GM12864 (cell line): ENCODE measurements around the gene DONSON.

Experiments
- DNase-seq: peaks from one replicate; pipeline ENCODE4 v3.0.0-alpha.2; 2011; ENCODE audit warnings: low read depth
- H3K4me3 ChIP-seq: 2 replicates; pipeline ENCODE4 v1.5.1; 2011; ENCODE audit warnings: mild to moderate bottlenecking, low read depth, low read length, control low read depth
- CTCF ChIP-seq: IDR thresholded peaks from 2 replicates; pipeline ENCODE4 v1.5.1; 2011; ENCODE audit warnings: low read depth, mild to moderate bottlenecking, moderate library complexity, low read length, control low read depth, inconsistent platforms; ENCODE audit errors: missing control alignments

The DONSON gene

GRCh38 chr21:33554982-33555344, 33.5 kb downstream of the DONSON start:
- no peak for TF ChIP-seq CTCF
- no peak for DNase-seq
- no peak overlapping the region for H3K4me3 ChIP-seq

DNA sequence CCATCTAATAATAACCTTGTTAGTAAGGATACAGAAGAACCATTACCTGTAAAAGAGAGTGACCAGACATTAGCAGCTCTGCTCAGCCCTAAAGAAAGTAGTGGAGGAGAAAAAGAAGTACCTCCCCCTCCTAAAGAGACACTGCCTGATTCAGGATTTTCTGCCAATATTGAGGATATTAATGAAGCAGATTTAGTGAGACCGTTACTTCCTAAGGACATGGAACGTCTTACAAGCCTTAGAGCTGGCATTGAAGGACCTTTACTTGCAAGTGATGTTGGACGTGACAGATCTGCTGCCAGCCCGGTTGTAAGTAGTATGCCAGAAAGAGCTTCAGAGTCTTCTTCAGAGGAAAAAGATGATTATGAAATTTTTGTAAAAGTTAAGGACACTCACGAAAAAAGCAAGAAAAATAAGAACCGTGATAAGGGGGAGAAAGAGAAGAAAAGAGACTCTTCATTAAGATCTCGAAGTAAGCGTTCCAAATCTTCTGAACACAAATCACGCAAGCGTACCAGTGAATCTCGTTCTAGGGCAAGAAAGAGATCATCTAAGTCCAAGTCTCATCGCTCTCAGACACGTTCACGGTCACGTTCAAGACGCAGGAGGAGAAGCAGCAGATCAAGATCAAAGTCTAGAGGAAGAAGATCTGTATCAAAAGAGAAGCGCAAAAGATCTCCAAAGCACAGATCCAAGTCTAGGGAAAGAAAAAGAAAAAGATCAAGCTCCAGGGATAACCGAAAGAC, 34.1 kb downstream of the DONSON start:
- no peak overlapping the region for H3K4me3 ChIP-seq
- DNase-seq = no peak
- no peak for TF ChIP-seq CTCF

DNA sequence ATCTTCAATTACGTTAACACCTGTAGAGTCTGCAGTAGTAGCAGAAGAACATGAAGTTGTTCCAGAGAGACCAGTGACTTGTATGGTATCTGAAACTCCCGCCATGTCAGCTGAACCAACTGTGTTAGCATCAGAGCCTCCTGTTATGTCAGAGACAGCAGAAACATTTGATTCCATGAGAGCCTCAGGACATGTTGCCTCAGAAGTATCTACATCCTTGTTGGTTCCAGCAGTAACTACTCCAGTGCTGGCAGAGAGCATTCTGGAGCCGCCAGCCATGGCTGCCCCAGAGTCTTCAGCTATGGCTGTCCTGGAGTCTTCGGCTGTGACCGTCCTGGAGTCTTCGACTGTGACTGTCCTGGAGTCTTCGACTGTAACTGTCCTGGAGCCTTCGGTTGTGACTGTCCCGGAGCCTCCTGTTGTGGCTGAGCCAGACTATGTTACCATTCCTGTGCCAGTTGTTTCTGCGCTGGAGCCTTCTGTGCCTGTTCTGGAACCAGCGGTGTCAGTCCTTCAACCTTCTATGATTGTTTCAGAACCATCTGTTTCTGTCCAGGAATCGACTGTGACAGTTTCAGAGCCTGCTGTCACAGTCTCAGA, 35.4 kb downstream of the DONSON start:
- DNase-seq = no peak

DNA sequence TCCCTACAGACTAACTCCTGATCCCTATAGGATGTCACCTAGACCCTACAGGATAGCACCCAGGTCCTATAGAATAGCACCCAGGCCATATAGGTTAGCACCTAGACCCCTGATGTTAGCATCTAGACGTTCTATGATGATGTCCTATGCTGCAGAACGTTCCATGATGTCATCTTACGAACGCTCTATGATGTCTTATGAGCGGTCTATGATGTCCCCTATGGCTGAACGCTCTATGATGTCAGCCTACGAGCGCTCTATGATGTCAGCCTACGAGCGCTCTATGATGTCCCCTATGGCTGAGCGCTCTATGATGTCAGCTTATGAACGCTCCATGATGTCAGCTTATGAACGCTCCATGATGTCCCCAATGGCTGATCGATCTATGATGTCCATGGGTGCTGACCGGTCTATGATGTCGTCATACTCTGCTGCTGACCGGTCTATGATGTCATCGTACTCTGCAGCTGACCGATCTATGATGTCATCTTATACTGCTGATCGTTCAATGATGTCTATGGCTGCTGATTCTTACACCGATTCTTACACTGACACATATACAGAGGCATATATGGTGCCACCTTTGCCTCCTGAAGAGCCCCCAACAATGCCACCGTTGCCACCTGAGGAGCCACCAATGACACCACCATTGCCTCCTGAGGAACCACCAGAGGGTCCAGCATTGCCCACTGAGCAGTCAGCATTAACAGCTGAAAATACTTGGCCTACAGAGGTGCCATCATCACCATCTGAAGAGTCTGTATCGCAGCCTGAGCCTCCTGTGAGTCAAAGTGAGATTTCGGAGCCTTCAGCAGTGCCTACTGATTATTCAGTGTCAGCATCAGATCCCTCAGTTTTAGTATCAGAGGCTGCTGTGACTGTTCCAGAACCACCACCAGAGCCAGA, 36.1 kb downstream of the DONSON start:
- no peak overlapping the region for H3K4me3 ChIP-seq
- TF ChIP-seq CTCF = no peak
- DNase-seq = no peak

More for the DNA sequence above, 35.4 kb downstream of the DONSON start:
- no peak overlapping the region for H3K4me3 ChIP-seq
- TF ChIP-seq CTCF = no peak

DNA sequence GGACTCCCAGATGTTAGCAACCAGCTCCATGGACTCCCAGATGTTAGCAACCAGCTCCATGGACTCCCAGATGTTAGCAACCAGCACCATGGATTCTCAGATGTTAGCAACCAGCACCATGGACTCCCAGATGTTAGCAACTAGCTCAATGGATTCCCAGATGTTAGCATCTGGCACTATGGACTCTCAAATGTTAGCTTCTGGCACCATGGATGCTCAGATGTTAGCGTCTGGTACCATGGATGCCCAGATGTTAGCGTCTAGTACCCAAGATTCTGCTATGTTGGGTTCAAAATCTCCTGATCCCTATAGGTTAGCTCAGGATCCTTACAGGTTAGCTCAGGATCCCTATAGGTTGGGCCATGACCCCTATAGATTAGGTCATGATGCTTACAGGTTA, 36.8 kb downstream of the DONSON start:
- H3K4me3 ChIP-seq = no peak overlapping the region
- no peak for TF ChIP-seq CTCF
- DNase-seq = no peak

DNA sequence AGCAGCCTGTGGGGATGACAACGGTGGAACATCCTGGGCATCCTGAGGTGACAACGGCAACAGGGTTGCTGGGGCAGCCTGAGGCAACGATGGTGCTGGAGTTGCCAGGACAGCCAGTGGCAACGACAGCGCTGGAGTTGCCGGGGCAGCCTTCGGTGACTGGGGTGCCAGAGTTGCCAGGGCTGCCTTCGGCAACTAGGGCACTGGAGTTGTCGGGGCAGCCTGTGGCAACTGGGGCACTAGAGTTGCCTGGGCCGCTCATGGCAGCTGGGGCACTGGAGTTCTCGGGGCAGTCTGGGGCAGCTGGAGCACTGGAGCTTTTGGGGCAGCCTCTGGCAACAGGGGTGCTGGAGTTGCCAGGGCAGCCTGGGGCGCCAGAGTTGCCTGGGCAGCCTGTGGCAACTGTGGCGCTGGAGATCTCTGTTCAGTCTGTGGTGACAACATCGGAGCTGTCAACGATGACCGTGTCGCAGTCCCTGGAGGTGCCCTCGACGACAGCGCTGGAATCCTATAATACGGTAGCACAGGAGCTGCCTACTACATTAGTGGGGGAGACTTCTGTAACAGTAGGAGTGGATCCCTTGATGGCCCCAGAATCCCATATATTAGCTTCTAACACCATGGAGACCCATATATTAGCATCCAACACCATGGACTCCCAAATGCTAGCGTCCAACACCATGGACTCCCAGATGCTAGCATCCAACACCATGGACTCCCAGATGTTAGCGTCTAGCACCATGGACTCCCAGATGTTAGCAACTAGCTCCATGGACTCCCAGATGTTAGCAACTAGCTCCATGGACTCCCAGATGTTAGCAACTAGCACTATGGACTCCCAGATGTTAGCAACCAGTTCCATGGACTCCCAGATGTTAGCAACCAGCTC, 37.5 kb downstream of the DONSON start:
- H3K4me3 ChIP-seq = no peak overlapping the region
- no peak for DNase-seq
- no peak for TF ChIP-seq CTCF
